ENCODE measurements around the gene FAM124A. TPM values are rescaled to one million over a fixed set of nuclear protein-coding genes. Genes with fewer than 3 reads are reported as not detected.

The FAM124A gene
- total RNA-seq, 1 experiment from 2014 or later: 3.1 TPM

DNA sequence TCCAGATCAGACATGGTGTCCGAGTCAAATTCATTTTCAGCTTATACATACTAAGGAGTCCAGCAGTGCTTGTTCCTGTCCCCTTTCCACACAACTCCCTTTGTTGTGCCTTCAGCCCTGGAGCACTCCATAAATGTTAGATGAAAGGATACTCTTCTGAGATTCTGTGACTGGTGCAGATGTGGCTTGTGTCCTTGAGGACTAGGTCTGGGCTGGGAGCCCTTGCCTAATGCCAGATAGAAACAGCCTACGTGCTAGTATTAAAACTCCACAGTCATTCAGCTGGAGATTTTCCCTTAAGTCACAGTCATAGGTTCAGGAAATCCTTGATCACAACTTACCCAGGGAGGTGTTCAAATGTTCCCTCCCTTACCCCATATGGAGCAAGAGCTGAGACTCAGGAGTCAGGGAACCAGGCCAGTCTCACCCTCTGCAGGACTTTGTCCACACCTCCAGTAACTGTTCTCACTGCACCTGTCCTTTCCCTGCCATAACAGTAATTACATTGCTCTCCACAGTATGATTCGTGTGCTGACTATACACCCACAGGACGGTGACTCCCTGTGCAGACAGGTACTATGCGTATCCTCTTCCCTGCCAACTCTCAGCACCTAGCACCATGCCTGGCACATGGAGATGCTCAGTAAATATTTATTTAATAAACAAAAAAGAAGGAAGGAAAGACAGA lies 101.8 kb downstream of the FAM124A start:
- H3K36me3 ChIP-seq (ENCODE audit: control insufficient read depth in 1 of 2, insufficient read depth in 2 of 2, low read length in 2 of 2): no peaks in the 10 kb centered on the region
- H3K9me3 ChIP-seq (ENCODE audit: control insufficient read depth in 1 of 2, insufficient read depth in 1 of 2, low read depth in 1 of 2, low read length in 2 of 2): no peaks in the 10 kb centered on the region
- H3K9me2 ChIP-seq (ENCODE audit: insufficient read depth): no peaks in the 10 kb centered on the region
- no peak overlapping the region for H3K9ac ChIP-seq (ENCODE audit: low read length)
- ChIA-PET CTCF (no interaction called here), RAD21 (ENCODE audit: low non-redundant PET in 1 of 2, low total read pairs in 2 of 2, uncharacterized antibody in 2 of 2, unreplicated experiment in 2 of 2) (no interaction called here), POLR2A (no interaction called here)
- no peaks in the 10 kb centered on the region for H4K20me1 ChIP-seq (ENCODE audit: insufficient read depth)
- ATAC-seq (no peak), DNase-seq (ENCODE audit: low read depth, low spot score) (no peak)
- H3K4me1 ChIP-seq (ENCODE audit: control insufficient read depth in 1 of 2, insufficient read depth in 2 of 2, low read length in 2 of 2): no peaks in the 10 kb centered on the region
- TF ChIP-seq, protein P1, sequence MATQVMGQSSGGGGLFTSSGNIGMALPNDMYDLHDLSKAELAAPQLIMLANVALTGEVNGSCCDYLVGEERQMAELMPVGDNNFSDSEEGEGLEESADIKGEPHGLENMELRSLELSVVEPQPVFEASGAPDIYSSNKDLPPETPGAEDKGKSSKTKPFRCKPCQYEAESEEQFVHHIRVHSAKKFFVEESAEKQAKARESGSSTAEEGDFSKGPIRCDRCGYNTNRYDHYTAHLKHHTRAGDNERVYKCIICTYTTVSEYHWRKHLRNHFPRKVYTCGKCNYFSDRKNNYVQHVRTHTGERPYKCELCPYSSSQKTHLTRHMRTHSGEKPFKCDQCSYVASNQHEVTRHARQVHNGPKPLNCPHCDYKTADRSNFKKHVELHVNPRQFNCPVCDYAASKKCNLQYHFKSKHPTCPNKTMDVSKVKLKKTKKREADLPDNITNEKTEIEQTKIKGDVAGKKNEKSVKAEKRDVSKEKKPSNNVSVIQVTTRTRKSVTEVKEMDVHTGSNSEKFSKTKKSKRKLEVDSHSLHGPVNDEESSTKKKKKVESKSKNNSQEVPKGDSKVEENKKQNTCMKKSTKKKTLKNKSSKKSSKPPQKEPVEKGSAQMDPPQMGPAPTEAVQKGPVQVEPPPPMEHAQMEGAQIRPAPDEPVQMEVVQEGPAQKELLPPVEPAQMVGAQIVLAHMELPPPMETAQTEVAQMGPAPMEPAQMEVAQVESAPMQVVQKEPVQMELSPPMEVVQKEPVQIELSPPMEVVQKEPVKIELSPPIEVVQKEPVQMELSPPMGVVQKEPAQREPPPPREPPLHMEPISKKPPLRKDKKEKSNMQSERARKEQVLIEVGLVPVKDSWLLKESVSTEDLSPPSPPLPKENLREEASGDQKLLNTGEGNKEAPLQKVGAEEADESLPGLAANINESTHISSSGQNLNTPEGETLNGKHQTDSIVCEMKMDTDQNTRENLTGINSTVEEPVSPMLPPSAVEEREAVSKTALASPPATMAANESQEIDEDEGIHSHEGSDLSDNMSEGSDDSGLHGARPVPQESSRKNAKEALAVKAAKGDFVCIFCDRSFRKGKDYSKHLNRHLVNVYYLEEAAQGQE (IDR thresholded peaks at IDR 0.05; ENCODE audit: low read depth): no peak
- TF ChIP-seq, protein P2, sequence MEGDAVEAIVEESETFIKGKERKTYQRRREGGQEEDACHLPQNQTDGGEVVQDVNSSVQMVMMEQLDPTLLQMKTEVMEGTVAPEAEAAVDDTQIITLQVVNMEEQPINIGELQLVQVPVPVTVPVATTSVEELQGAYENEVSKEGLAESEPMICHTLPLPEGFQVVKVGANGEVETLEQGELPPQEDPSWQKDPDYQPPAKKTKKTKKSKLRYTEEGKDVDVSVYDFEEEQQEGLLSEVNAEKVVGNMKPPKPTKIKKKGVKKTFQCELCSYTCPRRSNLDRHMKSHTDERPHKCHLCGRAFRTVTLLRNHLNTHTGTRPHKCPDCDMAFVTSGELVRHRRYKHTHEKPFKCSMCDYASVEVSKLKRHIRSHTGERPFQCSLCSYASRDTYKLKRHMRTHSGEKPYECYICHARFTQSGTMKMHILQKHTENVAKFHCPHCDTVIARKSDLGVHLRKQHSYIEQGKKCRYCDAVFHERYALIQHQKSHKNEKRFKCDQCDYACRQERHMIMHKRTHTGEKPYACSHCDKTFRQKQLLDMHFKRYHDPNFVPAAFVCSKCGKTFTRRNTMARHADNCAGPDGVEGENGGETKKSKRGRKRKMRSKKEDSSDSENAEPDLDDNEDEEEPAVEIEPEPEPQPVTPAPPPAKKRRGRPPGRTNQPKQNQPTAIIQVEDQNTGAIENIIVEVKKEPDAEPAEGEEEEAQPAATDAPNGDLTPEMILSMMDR (IDR thresholded peaks at IDR 0.05 in 2 of 3, conservative IDR thresholded peaks at IDR 0.05 in 1 of 3; ENCODE audit: borderline replicate concordance in 1 of 3, insufficient read depth in 1 of 3, low read depth in 2 of 3, low read length in 2 of 3): no peak
- TF ChIP-seq ZFX (IDR thresholded peaks at IDR 0.05): no peak
- TF ChIP-seq, protein P3, sequence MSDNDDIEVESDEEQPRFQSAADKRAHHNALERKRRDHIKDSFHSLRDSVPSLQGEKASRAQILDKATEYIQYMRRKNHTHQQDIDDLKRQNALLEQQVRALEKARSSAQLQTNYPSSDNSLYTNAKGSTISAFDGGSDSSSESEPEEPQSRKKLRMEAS (IDR thresholded peaks at IDR 0.05): no peak
- no peak for TF ChIP-seq CBX3 (IDR thresholded peaks at IDR 0.05; ENCODE audit: low read depth)
- no peak for TF ChIP-seq POLR2A (IDR thresholded peaks at IDR 0.05; ENCODE audit: borderline replicate concordance, extremely low read depth, insufficient read depth, insufficient read length)
- TF ChIP-seq, protein P4, sequence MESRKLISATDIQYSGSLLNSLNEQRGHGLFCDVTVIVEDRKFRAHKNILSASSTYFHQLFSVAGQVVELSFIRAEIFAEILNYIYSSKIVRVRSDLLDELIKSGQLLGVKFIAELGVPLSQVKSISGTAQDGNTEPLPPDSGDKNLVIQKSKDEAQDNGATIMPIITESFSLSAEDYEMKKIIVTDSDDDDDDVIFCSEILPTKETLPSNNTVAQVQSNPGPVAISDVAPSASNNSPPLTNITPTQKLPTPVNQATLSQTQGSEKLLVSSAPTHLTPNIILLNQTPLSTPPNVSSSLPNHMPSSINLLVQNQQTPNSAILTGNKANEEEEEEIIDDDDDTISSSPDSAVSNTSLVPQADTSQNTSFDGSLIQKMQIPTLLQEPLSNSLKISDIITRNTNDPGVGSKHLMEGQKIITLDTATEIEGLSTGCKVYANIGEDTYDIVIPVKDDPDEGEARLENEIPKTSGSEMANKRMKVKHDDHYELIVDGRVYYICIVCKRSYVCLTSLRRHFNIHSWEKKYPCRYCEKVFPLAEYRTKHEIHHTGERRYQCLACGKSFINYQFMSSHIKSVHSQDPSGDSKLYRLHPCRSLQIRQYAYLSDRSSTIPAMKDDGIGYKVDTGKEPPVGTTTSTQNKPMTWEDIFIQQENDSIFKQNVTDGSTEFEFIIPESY (IDR thresholded peaks at IDR 0.05; ENCODE audit: extremely low read depth, insufficient replicate concordance, low read length): no peak
- no peak for TF ChIP-seq ZNF274 (IDR thresholded peaks at IDR 0.05; ENCODE audit: low read depth, low read length)
- no peak for TF ChIP-seq SRF (IDR thresholded peaks at IDR 0.05; ENCODE audit: low read depth)
- TF ChIP-seq JUND (IDR thresholded peaks at IDR 0.05): no peak
- TF ChIP-seq RAD21 (IDR thresholded peaks at IDR 0.05; ENCODE audit: low read depth): no peak
- TF ChIP-seq FOSL1 (IDR thresholded peaks at IDR 0.05; ENCODE audit: low read depth): no peak
- no peak for TF ChIP-seq ELF1 (IDR thresholded peaks at IDR 0.05; ENCODE audit: borderline replicate concordance, low read depth)
- TF ChIP-seq TCF7L2 (IDR thresholded peaks at IDR 0.05; ENCODE audit: borderline replicate concordance, extremely low read depth, insufficient read depth, insufficient read length): no peak
- no peak overlapping the region for H3K27ac ChIP-seq (ENCODE audit: low read depth, low read length)
- no peak overlapping the region for H3K4me2 ChIP-seq (ENCODE audit: low read length)
- intact Hi-C loops (cut with micrococcal nuclease): no loop called here
- no TSS peak for BruUV-seq (replicated peaks)
- H3K4me3 ChIP-seq (replicated peaks in 1 of 2; ENCODE audit: low read depth in 1 of 2, low read length in 2 of 2): no peak overlapping the region
- H2AFZ ChIP-seq (ENCODE audit: low read depth, low read length, poor library complexity, severe bottlenecking): no peak overlapping the region
- H3K79me2 ChIP-seq (ENCODE audit: insufficient read depth, low read length): no peaks in the 10 kb centered on the region
- H3K27me3 ChIP-seq (ENCODE audit: insufficient read depth, low read length): no peaks in the 10 kb centered on the region
